HTERT RPE-1 (cell line): Measurements from ENCODE around the gene PCBP3.
"Not testable (repeated sequence)": the region's sequence is repeated elsewhere in the genome, so short reads cannot be mapped to it uniquely, and the experiment has no call there.

ENCODE experiments used
- in situ Hi-C: fragments of 300-500 bp; cut with MboI; formaldehyde crosslinking; loops from 4 replicates; pipeline ENCODE4 v1.14.3; 2020; ENCODE audit warnings: low sequenced_read_pairs

PCBP3 gene

DNA sequence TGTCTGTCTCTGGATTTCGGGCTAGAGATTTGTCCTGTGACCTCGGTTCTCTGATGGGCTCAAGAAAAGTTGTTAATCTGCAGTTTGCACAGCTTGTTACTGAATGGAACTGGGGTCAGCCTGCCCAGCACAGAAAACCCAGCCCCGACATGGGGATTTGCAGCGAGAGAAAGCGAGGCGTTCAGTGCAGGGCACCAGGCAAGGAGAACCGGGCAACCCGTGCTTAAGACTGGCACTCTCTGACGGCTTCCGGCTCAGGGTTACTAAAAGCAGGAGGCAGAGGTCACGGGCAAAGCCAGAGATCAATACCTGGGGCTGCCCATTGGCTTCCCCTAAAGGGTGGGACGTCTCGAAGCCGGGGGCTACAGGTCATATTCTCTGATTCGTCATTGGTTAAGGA lies 308.2 kb downstream of the PCBP3 start:
- in situ Hi-C loops: no loop called here

DNA sequence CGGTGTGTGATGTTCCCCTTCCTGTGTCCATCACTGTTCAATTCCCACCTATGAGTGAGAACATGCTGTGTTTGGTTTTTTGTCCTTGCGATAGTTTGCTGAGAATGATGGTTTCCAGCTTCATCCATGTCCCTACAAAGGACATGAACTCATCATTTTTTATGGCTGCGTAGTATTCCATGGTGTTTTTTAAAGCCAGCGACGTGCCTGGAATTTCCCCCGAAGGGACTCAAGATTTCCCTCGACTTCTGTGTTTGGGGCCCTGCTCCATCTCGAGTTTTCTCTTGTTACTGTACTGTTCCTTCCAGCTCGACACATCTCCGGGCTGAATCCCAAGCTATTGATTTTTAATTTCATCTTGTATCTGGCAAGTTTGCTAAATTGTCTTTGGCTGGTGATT lies 309.0 kb downstream of the PCBP3 start:
- in situ Hi-C loops: not testable (repeated sequence)

DNA sequence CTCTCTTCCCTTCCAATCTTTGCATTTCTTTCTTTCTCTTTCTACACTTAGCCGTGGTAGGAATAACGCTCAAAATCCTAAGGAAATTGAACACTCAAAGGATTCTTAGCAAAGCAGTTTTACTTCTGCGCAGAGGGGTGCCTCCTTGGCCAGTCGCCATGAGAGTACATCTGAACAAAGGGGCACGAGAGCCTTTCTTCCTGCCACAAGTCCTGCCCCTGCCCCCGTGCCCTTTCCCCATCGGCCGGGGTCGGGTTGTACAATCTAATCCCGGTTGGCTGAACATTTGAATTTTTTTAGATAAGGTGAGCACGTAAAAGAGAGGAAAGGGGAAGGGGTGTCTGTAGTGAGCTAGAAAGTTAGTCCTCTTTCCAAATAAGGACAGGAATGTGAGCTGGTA lies 309.4 kb downstream of the PCBP3 start:
- in situ Hi-C loops: no loop called here

DNA sequence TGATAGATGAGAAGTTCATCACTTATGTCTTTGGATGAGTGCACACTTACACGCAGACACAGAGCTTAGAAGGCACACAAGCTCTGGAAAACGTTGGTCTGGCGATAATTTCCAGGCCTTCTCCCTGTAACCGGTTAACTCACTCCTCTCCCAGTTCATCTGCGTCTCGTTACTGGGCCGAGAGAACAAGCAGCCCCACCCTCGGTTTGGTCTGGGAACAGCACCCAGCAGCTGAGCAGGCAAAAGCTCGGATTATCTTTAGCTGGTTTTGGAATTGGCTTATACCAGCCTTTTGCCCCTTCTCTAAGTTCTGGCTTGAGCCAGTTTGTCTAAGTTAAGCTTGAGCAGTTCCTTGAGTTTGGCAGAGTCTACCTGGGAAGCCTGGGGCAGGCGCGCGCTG lies 310.7 kb downstream of the PCBP3 start:
- in situ Hi-C loops: no loop called here

DNA sequence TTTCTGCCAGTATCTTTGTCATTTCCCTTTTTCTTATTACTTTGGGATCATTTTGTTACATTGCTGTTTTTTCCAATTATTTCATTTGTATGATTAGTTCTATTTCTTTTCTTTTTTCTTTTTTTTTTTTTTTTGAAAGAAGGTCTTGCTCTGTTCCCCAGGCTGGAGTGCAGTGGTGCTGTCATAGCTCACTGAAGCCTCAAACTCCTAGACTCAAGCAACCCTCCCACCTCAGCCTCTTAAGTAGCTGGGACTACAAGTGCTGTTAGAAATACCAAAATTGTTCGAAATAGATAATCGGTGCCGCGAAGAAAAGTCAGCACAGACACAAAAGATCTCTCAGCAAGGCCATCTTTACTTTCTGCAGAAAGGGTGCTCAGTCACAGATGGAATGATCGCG lies 311.4 kb downstream of the PCBP3 start:
- in situ Hi-C loops: no loop called here

DNA sequence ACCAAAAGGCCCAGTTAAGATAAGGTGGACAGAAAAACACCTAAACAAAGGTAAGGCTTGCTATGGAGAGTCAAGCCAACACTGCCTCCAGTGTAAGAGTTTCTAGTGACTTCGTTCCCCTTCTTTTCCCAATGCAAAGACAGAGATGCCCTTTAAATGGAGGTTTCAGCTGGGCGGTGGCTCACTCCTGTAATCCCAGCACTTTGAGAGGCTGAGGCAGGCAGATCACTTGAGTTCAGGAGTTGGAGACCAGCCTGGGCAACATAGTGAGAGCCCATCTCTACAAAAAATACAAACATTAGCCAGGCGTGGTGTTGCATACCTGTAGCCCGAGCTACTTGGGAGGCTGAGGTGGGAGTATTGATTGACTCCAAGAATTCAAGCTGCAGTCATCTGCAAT lies 314.0 kb downstream of the PCBP3 start:
- in situ Hi-C loops: no loop called here

DNA sequence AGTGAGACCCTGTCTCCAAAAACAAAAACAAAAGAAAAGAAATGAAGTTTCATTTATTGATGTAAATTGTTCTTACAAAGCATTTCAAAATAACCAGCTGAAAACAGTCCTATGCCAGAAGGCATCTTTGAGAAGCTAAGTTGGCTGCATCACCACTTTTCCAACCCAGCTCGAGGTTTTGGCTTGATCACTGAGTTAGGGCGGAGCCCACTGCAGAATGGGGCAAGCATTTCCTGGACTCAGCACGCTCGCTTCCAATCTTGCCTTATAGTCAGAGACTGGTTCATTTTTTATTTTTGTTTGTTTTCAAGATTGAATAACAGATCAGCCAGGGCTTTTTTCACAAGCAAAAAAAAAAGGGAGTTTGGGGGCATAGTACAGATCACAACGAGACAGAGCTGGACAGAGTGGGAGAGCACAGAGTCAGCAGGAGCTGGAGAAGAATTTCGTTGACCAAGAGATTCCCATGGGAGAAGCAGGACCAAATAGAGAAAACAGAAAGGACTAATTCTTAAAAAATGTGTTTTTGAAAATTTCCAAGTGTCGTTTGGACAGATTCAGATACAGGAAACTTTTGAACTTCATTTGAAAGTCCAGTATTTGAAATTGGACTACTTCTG lies 314.6 kb downstream of the PCBP3 start:
- in situ Hi-C loops: no loop called here

DNA sequence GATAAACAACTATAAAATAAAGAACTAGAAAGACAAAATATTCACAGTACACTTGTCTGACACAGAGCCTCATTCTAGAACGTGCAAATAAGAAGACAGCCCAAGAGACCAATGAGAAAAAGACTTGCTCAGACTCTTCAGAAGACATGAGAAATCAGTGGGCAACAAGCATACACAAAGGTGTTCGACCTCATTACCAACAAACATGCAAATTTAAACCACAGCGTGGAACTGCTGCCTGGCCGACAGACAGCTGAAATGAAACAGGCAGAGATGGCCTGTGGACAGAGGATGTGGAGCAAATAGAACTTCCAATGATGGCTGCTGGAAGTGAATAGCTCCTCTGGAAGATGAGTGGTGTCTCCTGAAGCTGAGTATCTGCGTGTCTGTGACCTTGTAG lies 315.7 kb downstream of the PCBP3 start:
- in situ Hi-C loops: no loop called here

DNA sequence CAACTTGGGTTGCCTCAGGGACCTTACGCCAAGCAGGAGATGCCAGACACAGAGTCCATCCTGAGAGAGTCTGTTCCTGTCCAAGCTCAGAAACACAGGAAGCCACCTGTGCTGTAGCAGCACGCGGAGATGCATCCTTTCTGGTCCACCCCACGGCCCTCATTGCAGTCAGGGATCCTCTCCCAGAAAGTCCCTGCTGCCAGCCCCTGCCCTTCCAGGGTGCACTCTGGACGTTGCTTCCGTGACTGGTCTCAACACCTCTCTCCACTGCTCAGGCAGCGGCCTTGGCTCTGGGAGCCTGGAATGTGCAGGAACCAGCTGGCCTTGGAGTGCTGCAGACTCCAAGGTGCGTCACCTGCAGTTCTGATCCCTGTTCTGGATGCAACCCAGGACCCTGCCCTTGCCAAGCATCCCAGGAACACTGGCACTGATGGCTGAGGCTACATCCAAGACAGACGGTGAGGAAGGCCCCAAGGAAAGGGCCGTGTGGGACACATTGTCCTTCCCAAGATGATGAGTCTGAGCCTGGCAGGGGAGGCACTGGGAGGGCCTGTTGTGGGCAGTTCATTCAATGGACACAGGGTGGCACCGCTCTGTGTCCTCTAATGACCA lies 316.4 kb downstream of the PCBP3 start:
- in situ Hi-C loops: no loop called here

DNA sequence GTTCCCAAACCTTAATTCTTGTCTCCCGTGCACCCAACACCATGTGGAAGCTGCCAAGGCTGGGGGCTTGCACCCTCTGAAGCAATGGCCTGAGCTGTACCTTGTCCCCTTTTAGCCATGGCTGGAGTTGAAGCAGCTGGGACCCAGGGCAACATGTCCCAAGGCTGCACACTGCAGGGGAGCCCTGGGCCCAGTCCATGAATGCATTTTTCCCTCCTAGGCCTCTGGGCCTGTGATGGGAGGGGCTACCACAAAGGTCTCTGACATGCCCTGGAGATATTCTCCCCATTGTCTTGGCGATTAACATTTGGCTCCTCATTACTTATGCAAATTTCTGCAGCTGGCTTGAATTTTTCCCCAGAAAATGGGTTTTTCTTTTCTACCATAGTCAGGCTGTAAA lies 317.9 kb downstream of the PCBP3 start:
- in situ Hi-C loops: not testable (repeated sequence)

DNA sequence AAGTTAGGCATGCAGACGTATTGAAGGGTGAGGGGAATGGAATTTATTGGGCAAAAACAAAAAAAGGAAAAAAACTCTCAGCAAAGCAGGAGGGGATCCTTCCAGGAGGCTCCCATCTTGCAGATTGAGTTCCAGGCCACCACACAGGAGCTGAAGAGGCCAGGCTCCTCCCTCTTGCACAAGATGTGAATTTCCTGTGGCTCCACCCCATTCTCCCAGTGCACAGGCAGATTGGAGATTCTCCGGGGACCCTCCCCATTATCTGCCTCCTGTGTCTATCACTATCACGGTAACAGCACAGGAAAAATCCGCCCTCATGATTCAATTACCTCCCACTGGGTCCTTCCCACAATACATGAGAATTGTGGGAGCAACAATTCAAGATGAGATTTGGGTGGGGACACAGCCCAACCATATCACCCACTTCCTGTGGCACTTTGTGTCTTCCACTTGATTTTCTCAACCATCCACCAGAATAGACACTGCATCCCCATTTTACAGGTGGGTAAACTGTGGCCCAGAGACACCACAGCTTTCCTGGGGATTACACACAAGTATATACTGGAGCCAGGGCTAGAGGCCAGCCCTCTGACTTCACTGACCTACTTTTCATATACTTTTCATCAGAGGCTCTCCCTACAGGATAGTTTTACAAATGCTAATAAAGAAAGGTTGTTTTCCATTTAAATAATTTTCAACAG lies 319.2 kb downstream of the PCBP3 start:
- in situ Hi-C loops: no loop called here

DNA sequence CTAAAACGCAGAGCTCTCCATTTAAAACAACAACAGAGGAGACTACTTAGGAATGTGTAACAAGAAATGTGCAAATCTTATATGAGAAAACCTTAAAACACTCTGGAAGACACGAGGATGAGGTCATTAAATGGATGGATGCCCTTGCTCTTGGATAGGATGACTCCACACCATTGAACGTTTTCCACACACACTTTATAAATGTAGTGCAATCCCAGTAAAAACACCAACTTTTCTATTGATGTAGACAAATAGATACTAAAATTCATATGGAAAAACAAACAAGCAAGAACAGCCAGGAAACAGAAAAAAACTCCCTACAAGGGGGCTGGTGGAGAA lies 319.7 kb downstream of the PCBP3 start:
- in situ Hi-C loops: no loop called here

DNA sequence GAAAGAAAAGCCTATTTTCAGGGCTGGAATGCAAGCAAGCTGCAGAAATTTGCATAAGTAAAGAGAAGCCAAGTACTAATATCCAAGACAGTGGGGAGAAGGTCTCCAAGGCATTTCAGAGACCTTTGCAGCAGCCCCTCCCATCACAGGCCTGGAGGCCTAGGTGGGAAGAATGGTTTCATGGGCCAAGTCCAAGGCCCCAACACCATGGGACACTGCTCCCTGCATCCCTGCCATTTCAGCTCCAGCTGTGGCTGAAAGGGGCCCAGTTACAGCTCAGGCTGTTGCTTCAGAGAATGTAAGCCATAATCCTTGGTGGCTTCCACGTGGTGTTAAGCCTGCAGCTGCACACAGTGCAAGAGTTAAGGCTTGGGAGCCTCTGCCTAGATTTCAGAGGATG lies 321.1 kb downstream of the PCBP3 start:
- in situ Hi-C loops: no loop called here

DNA sequence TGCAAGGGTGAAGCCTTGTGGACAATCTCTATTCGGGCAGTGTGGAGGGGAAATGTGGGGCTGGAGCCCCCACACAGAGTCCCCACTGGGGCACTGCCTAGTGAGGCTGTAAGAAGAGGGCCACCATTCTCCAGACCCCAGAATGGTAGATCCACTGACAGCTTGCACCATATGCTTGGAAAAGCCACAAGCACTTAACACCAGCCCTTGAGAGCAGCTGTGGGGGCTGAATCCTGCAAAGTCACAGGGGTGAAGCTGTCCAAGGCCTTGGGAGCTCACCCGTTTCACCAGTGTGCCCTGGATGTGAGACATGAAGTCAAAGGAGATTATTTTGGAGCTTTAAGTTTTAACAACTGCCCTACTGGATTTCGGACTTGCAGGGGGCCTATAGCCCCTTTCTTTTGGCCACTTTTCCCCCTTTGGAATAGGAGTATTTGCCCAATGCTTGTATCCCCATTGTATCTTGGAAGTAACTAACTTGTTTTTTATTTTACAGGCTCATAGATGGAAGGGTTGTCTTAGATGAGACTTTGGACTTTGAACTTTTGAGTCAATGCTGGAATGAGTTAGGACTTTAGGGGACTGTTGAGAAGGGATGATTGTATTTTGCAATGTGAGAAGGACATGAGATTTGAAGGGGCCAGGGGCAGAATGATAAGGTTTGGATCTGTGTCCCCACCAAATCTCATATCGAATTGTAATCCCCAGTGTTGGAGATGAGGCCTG lies 321.7 kb downstream of the PCBP3 start:
- in situ Hi-C loops: no loop called here

DNA sequence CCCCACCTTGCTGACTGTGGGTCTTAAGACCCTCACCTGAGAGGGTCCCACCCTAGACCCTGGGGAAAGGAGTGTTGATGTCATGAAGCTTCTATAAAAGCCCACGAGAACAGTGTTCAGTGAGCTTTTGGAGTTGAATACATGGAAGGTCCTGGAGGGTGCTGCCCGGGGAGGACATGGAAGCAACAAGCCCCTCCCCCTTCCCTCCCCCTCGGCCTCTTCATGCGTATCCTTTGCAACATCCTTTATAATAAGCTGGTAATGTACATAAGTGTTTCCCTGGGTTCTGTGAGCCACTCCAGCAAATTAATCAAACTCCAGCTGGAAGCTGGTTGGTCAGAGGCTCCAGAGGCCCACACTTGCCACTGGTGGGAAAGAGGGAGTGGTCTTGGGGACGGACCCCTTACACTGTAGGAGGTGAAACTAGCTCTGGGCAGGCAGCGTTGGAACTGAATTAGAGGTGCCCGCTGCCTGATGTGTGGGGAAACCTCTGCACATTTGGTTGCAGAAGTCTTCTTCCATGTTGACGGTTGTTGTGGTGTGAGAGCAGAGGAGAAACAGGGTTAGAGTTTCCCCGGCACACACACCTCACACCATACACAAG lies 323.4 kb downstream of the PCBP3 start:
- in situ Hi-C loops: no loop called here

DNA sequence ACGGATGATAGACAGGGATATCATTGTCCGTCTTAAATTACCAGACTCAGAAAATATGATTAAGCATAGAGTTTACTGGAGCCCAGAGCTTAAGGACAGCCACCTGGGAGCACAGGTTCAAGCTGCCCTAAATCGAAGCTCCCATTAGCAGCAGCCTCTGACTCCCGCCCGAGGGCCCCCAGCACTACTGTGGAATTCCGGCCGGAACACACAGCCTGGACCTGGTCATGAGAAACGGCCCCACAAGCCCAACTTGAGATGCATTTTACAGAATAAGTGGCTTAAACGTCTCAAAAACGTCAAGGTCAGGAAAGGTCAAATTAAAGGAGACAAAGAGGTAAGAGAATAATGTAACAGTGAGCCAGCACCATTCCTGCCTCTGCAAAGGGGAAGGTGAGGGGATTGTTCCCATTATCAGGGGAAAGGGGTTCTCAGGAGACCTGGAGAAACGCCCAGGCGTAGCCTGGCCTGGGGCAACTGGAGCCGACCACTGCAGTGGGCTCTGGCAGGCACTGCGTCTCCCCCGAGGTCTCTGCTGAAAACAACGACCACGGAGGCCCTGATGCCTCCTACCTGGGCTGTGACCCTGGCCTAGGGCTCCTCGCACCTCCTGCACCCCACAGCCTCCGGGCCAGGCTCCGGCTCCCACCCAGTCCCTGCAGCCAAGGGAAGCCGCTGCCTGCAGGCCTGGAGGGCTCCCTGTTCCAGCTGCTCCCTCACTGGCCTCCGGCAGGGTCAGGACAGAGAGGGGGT lies 326.6 kb downstream of the PCBP3 start:
- in situ Hi-C loops: no loop called here

DNA sequence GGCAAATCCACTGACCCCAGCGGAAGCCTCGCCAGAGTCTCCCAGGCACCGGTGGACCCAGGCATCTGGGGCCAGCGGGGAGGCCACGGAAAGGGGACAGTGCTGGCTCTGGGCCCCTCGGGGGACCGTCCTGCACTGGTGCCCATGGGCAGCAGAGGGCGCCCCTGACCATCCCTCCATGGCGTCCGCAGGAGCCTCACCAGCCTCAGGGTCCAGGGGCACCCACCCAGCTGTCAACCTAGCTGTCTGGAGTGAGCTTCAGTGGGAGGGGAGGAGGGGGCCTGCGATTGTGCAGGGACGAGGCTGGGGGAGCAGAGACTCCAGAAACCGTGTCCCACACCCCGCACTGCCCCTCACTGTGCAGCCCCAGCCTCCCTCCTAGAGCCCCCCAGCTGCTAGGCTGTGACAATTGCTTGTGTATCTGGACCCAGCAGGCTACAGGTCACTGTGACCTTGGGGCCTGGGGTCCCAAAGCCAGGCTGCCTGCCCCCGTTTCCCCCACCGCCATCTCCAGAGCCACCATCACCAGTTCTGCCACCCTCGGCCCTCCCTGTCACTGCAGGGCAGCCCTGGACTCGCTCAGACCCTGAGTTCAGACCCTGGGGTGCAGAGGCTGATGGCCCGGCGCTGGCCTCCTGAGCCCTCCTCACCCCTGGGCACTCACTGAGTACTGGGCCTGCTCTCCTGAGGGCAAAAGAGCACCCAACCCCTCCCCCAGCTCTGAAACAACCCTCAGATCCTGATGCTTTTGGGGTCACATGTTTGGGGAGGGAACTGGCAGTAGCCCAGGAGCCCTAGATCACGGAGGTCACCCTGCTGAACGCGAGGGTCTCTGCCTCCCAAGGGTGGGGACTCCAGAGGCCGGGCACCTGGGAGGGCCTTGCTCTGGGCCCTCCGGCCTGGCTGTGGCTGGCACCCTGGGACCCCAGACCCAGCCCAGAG lies 327.4 kb downstream of the PCBP3 start:
- in situ Hi-C loops: no loop called here

DNA sequence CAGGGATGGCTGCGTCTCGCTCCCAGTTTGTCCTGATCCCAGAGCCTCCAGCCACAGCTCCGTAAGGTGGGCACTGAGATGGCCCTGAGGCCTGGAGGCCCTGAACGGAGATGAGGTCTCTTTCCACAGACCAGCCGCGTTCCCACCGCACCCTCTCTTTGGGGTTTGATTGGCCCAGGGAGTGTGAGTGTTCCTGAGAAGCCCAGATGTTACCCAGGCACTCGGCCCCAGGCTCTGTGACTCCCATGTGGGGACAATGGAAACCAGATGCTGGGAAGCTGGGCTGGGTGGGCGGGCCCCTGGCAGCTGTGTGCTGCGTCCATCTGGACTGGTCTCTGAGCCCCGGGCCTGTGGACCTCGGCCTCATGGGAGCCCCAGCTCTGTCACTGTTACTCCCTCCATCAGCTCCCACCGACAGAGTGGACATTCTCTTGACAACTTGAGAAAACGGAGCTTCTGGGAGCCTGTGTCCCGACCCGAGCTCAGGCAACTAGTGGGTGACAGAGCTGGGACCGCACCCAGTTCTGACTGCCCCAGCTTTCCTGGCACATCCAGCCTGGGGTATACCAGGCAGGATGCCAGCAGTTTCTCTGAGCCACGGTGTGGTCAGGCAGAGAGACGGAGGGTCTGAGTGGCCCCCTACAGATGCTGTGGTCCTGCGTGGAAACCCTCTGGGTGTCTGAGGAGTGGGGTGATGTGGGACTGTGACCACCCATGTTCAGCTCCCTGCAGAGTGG lies 328.3 kb downstream of the PCBP3 start:
- in situ Hi-C loops: no loop called here

DNA sequence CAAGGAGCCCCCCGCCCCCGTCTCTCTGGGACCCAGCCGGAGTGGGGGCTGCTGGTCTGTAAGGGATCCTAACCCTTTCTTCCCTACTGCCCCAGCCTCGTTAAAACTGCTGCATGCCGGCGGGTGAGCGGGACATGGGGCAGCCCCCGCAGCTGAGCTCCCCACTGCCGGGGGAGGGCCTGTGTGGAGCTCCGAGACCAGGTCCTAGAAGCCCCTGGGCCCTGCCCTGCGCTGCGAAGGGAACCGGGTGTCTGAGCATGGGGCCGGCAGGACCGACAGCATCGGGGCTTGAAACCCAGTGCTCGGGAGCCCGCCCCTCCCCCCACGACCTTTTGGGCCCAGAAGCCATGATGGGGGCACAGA lies 328.8 kb downstream of the PCBP3 start:
- in situ Hi-C loops: no loop called here
